IPS DF 4.7 (cell line): ENCODE measurements around the gene CCDC12.

Experiments
- DNase-seq: peaks from one replicate; pipeline ENCODE4 v3.0.0-alpha.2; 2013; ENCODE audit warnings: low spot score; ENCODE audit errors: extremely low read depth

CCDC12 gene

GRCh38 chr3:47007482-47008233 is 31.1 kb upstream of the CCDC12 start:
- no peak for DNase-seq

- no peak for DNase-seq
These were observed 30.5 kb upstream of the CCDC12 start for GRCh38 chr3:47007001-47007400.

GRCh38 chr3:47006145-47006651 is 29.7 kb upstream of the CCDC12 start:
- no peak for DNase-seq

GRCh38 chr3:47005212-47006144 is 28.9 kb upstream of the CCDC12 start:
- DNase-seq, result no peak

- no peak for DNase-seq
These were observed 28.0 kb upstream of the CCDC12 start for GRCh38 chr3:47004369-47005211.

GRCh38 chr3:47003461-47004368 is 27.2 kb upstream of the CCDC12 start:
- DNase-seq, result no peak

- DNase-seq, result no peak
These were observed 26.5 kb upstream of the CCDC12 start for GRCh38 chr3:47003056-47003410.

- DNase-seq, result no peak
These were observed 25.9 kb upstream of the CCDC12 start for GRCh38 chr3:47002171-47003055.

GRCh38 chr3:47001731-47002170 is 25.2 kb upstream of the CCDC12 start:
- DNase-seq, result no peak

GRCh38 chr3:47000922-47001730 is 24.6 kb upstream of the CCDC12 start:
- DNase-seq, result no peak

GRCh38 chr3:47000198-47000815 is 23.8 kb upstream of the CCDC12 start:
- DNase-seq, result no peak

- no peak for DNase-seq
These were observed 23.1 kb upstream of the CCDC12 start for GRCh38 chr3:46999516-47000197.

GRCh38 chr3:46998852-46999515 is 22.4 kb upstream of the CCDC12 start:
- DNase-seq, result no peak

GRCh38 chr3:46998121-46998851 is 21.7 kb upstream of the CCDC12 start:
- no peak for DNase-seq

- DNase-seq, result no peak
These were observed 21.0 kb upstream of the CCDC12 start for GRCh38 chr3:46997453-46998091.
